Astrocyte (in vitro differentiated cells and primary cell): ENCODE measurements around the gene TAF1C. TPM values are rescaled to one million over a fixed set of nuclear protein-coding genes. Genes with fewer than 3 reads are reported as not detected.

ENCODE experiments used
- DNase-seq: peaks from one replicate; pipeline ENCODE4 v3.0.0-alpha.2; 2010; ENCODE audit warnings: low read depth
- FAIRE-seq: peaks from 2 replicates; lab custom pipeline; 2011; peaks lifted over from hg19 to GRCh38; lab: Jason Lieb, UNC
- H2AFZ ChIP-seq: 2 replicates; pipeline ENCODE4 v1.6.0; 2012; ENCODE audit warnings: low read depth, low read length, inconsistent platforms
- H3K27ac ChIP-seq: 2 replicates; pipeline ENCODE4 v1.5.1; 2011; ENCODE audit warnings: low read depth, low read length, inconsistent platforms
- H3K27me3 ChIP-seq: 2 replicates; pipeline ENCODE4 v1.6.0; 2011; ENCODE audit warnings: low read length, inconsistent platforms; ENCODE audit not compliant: insufficient read depth
- H3K36me3 ChIP-seq: 2 replicates; pipeline ENCODE4 v1.5.1; 2011; ENCODE audit warnings: low read length, inconsistent platforms; ENCODE audit not compliant: insufficient read depth
- H3K4me1 ChIP-seq: 2 replicates; pipeline ENCODE4 v1.5.1; 2011; ENCODE audit warnings: low read length, inconsistent platforms; ENCODE audit not compliant: insufficient read depth
- H3K4me2 ChIP-seq: 2 replicates; pipeline ENCODE4 v1.6.0; 2012; ENCODE audit warnings: low read length, inconsistent platforms
- H3K4me3 ChIP-seq: 2 replicates; pipeline ENCODE4 v1.5.1; 2011; ENCODE audit warnings: low read depth, mild to moderate bottlenecking, low read length, inconsistent platforms; ENCODE audit not compliant: insufficient read depth
- H3K79me2 ChIP-seq: 2 replicates; pipeline ENCODE4 v1.6.0; 2012; ENCODE audit warnings: mild to moderate bottlenecking, low read length, inconsistent platforms; ENCODE audit not compliant: insufficient read depth
- H3K9ac ChIP-seq: 2 replicates; pipeline ENCODE4 v1.6.0; 2012; ENCODE audit warnings: mild to moderate bottlenecking, low read length, inconsistent platforms
- H3K9me3 ChIP-seq: 2 replicates; pipeline ENCODE4 v1.5.1; 2012; ENCODE audit warnings: low read depth, mild to moderate bottlenecking, low read length, inconsistent platforms; ENCODE audit not compliant: insufficient read depth
- H4K20me1 ChIP-seq: 2 replicates; pipeline ENCODE4 v1.6.0; 2012; ENCODE audit warnings: low read length, inconsistent platforms; ENCODE audit not compliant: insufficient read depth
- H3K27ac Mint-ChIP-seq: one replicate; pipeline ENCODE4 v1.8.0; 2021; ENCODE audit warnings: mild to moderate bottlenecking, mixed read lengths; ENCODE audit not compliant: unreplicated experiment
- H3K27me3 Mint-ChIP-seq: one replicate; pipeline ENCODE4 v1.8.0; 2021; ENCODE audit warnings: low read depth, mixed read lengths; ENCODE audit not compliant: unreplicated experiment
- H3K36me3 Mint-ChIP-seq: one replicate; pipeline ENCODE4 v1.8.0; 2021; ENCODE audit warnings: low read depth, mixed read lengths; ENCODE audit not compliant: unreplicated experiment
- H3K4me1 Mint-ChIP-seq: one replicate; pipeline ENCODE4 v1.8.0; 2021; ENCODE audit warnings: low read depth, mixed read lengths; ENCODE audit not compliant: unreplicated experiment
- H3K4me3 Mint-ChIP-seq: one replicate; pipeline ENCODE4 v1.8.0; 2021; ENCODE audit warnings: mild to moderate bottlenecking, moderate library complexity, mixed read lengths; ENCODE audit not compliant: unreplicated experiment
- H3K9me3 Mint-ChIP-seq: one replicate; pipeline ENCODE4 v1.8.0; 2021; ENCODE audit warnings: mild to moderate bottlenecking, mixed read lengths; ENCODE audit not compliant: unreplicated experiment
- EZH2 ChIP-seq: IDR thresholded peaks from 2 replicates; pipeline ENCODE4 v1.6.1; 2012; ENCODE audit warnings: mild to moderate bottlenecking, low read length, inconsistent platforms; ENCODE audit not compliant: insufficient read depth
- total RNA-seq: library from RNA; stranded (reverse); gene quantifications from 2 replicates; pipeline ENCODE4 v1.2.1, GENCODE V29; 2021
- TF ChIP-seq, protein P1 (sequence below): IDR thresholded peaks from 2 replicates; pipeline ENCODE4 v1.5.1; 2011; ENCODE audit warnings: low read depth, mild to moderate bottlenecking, inconsistent platforms, low read length, moderate library complexity; ENCODE audit not compliant: insufficient read depth

The TAF1C gene
- total RNA-seq, 1 donor from 2014 or later = 34.1 TPM

DNA sequence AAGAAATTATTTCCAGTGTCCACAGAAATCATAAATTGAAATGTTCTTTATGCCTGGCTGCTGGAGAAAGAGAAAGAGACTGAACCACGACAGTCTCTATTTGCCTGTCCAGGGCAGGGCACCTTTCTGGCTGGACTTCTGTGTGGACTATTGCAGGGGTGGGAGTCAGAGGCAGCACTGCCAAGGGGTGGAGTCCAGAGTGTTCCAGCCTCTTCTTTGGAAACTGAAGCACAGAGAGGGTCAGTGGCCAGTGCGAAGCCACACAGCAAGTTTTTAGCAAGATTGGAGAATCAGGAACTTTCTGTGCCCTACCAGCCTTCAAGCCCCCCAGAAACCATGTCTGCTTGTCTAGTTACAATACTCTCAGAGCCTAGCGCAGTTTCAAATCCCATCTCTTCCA lies 37.7 kb upstream of the TAF1C start:
- Histone ChIP-seq H3K4me3 (no peak overlapping the region), H3K79me2 (no peaks in the 10 kb centered on the region), H4K20me1 (no peaks in the 10 kb centered on the region), H2AFZ (no peak overlapping the region), H3K36me3 (no peaks in the 10 kb centered on the region), H3K4me2 (no peak overlapping the region), H3K27me3 (no peaks in the 10 kb centered on the region), H3K4me1 (peaks cover 27% of the 10 kb centered on the region), H3K9ac (no peak overlapping the region), H3K9me3 (peaks cover 4% of the 10 kb centered on the region), H3K27ac (no peak overlapping the region)
- no peak overlapping the region for H3K27ac Mint-ChIP-seq
- H3K4me1 Mint-ChIP-seq = peaks cover 26% of the 10 kb centered on the region
- H3K27me3 Mint-ChIP-seq = peaks cover under 1% of the 10 kb centered on the region
- no peak overlapping the region for H3K4me3 Mint-ChIP-seq
- H3K36me3 Mint-ChIP-seq = no peaks in the 10 kb centered on the region
- H3K9me3 Mint-ChIP-seq = no peaks in the 10 kb centered on the region
- DNase-seq (no peak), FAIRE-seq (no peak)
- TF ChIP-seq, protein P1, sequence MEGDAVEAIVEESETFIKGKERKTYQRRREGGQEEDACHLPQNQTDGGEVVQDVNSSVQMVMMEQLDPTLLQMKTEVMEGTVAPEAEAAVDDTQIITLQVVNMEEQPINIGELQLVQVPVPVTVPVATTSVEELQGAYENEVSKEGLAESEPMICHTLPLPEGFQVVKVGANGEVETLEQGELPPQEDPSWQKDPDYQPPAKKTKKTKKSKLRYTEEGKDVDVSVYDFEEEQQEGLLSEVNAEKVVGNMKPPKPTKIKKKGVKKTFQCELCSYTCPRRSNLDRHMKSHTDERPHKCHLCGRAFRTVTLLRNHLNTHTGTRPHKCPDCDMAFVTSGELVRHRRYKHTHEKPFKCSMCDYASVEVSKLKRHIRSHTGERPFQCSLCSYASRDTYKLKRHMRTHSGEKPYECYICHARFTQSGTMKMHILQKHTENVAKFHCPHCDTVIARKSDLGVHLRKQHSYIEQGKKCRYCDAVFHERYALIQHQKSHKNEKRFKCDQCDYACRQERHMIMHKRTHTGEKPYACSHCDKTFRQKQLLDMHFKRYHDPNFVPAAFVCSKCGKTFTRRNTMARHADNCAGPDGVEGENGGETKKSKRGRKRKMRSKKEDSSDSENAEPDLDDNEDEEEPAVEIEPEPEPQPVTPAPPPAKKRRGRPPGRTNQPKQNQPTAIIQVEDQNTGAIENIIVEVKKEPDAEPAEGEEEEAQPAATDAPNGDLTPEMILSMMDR = no peak
- no peak for TF ChIP-seq EZH2

DNA sequence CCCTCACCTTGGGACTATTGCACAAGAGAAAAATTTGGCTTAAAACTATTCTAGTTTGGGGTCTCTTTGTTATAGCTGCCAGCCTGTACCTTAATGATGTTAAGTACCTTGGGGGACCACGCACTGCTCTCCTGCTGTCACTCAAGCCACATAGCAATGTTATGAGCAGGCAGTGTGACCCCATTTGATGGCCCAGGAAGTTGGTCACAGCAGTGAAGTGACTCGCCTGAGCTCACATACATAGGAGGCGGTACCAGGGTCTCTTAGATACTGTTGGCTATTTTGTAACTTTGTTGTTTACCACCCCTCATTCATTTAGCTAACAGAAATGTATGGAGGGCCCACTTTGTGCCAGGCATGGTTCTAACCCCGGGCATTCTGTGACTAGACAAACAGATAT lies 36.6 kb upstream of the TAF1C start:
- peak overlapping the region; percentile 41 for H3K27ac Mint-ChIP-seq
- no peak overlapping the region for H3K4me3 Mint-ChIP-seq
- peaks cover 28% of the 10 kb centered on the region for H3K4me1 Mint-ChIP-seq
- no peaks in the 10 kb centered on the region for H3K79me2 ChIP-seq
- H3K9me3 Mint-ChIP-seq = no peaks in the 10 kb centered on the region
- no peak overlapping the region for H3K27ac ChIP-seq
- peaks cover under 1% of the 10 kb centered on the region for H3K27me3 ChIP-seq
- FAIRE-seq = no peak
- no peak overlapping the region for H3K9ac ChIP-seq
- no peak for TF ChIP-seq EZH2
- TF ChIP-seq, protein P1 = no peak
- H3K9me3 ChIP-seq = peaks cover 4% of the 10 kb centered on the region
- H3K4me3 ChIP-seq = no peak overlapping the region
- no peak for DNase-seq
- H2AFZ ChIP-seq = no peak overlapping the region
- H3K36me3 Mint-ChIP-seq = no peaks in the 10 kb centered on the region
- H4K20me1 ChIP-seq = no peaks in the 10 kb centered on the region
- peaks cover 20% of the 10 kb centered on the region for H3K4me1 ChIP-seq
- no peaks in the 10 kb centered on the region for H3K36me3 ChIP-seq
- H3K27me3 Mint-ChIP-seq = no peaks in the 10 kb centered on the region
- H3K4me2 ChIP-seq = no peak overlapping the region

DNA sequence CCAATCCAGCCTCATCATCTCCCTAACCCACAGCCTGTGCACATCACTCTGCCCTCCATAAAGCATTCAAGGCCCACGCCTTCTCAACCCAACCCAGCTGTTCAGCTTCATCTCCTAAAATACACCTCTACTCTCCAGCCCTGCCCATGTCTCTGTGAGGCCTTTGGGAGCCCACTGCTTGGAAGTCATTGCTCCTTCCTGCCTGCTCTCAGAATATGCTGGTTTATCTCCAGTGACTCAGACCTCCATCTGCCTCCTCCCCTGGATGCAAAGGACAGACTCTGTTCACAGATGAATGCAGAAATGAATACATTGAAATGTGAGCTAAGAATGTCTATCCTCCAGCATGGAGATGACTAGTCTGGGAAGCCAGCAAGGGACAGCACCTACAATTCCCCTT lies 34.0 kb upstream of the TAF1C start:
- Histone ChIP-seq H3K27ac (no peak overlapping the region), H3K27me3 (peaks cover 5% of the 10 kb centered on the region), H3K4me1 (peaks cover 13% of the 10 kb centered on the region), H3K36me3 (no peaks in the 10 kb centered on the region), H3K9me3 (peaks cover 4% of the 10 kb centered on the region), H4K20me1 (no peaks in the 10 kb centered on the region), H3K4me2 (no peak overlapping the region), H3K79me2 (no peaks in the 10 kb centered on the region), H2AFZ (no peak overlapping the region), H3K4me3 (no peak overlapping the region), H3K9ac (no peak overlapping the region)
- peak; percentile 52 for DNase-seq
- Mint-ChIP-seq H3K27me3 (peaks cover 6% of the 10 kb centered on the region), H3K36me3 (no peaks in the 10 kb centered on the region), H3K27ac (no peak overlapping the region), H3K4me3 (no peak overlapping the region), H3K9me3 (no peaks in the 10 kb centered on the region), H3K4me1 (peaks cover 18% of the 10 kb centered on the region)
- no peak for FAIRE-seq
- TF ChIP-seq, protein P1 = no peak
- TF ChIP-seq EZH2 = no peak
